GM20000 (cell line): ENCODE data around the gene CYB5A.

ENCODE experiments used
- DNase-seq: peaks from one replicate; pipeline ENCODE4 v3.0.0; 2012; ENCODE audit warnings: low spot score
- TF ChIP-seq, protein P1 (sequence below): IDR thresholded peaks from 2 replicates; pipeline ENCODE4 v1.5.1; 2012; ENCODE audit warnings: mild to moderate bottlenecking, control low read depth; ENCODE audit errors: extremely low read depth, missing control alignments

The CYB5A gene

DNA sequence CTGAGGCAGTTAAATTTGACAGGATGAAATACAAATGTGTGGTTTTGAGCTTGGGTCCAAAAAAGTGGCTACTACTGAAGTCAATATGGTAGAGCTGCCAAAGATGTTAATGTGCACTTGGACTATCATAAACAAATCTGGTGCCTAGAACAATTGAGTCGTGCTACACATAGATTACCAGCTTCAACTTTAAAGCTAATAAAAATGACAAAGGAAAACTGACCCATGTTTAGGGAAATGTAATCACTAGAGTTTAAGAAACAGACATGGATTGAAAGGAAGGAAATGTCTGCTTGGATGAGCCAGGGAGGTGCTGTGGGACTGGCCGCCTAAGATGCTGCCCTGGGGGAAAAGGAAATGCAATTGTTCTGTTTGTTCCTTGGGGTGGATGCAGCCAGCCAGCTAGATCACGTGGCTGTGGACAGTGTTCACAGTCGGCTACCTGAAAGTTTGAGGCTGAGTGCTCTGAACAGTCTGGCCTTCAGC, 36.6 kb downstream of the CYB5A start:
- DNase-seq: no peak

DNA sequence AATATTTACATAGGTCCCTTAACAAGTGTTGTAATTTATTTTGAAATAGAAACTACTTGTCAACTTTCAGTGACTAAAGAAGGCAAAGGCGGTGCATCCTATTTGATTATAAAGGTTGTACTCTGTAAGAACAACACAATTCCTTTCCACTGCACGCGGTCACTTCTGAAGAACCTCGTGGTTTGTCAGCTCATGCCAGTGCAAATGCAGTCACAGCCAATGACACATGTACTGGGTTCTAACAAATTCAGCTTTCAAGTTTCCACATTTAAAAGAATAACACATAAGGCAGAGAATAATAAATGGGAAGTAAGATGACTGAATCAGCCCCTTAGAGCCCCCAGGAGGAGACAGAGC, 39.7 kb downstream of the CYB5A start:
- TF ChIP-seq, protein P1, sequence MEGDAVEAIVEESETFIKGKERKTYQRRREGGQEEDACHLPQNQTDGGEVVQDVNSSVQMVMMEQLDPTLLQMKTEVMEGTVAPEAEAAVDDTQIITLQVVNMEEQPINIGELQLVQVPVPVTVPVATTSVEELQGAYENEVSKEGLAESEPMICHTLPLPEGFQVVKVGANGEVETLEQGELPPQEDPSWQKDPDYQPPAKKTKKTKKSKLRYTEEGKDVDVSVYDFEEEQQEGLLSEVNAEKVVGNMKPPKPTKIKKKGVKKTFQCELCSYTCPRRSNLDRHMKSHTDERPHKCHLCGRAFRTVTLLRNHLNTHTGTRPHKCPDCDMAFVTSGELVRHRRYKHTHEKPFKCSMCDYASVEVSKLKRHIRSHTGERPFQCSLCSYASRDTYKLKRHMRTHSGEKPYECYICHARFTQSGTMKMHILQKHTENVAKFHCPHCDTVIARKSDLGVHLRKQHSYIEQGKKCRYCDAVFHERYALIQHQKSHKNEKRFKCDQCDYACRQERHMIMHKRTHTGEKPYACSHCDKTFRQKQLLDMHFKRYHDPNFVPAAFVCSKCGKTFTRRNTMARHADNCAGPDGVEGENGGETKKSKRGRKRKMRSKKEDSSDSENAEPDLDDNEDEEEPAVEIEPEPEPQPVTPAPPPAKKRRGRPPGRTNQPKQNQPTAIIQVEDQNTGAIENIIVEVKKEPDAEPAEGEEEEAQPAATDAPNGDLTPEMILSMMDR: no peak
- no peak for DNase-seq

More for the DNA sequence above, 36.6 kb downstream of the CYB5A start:
- TF ChIP-seq, protein P1: no peak

DNA sequence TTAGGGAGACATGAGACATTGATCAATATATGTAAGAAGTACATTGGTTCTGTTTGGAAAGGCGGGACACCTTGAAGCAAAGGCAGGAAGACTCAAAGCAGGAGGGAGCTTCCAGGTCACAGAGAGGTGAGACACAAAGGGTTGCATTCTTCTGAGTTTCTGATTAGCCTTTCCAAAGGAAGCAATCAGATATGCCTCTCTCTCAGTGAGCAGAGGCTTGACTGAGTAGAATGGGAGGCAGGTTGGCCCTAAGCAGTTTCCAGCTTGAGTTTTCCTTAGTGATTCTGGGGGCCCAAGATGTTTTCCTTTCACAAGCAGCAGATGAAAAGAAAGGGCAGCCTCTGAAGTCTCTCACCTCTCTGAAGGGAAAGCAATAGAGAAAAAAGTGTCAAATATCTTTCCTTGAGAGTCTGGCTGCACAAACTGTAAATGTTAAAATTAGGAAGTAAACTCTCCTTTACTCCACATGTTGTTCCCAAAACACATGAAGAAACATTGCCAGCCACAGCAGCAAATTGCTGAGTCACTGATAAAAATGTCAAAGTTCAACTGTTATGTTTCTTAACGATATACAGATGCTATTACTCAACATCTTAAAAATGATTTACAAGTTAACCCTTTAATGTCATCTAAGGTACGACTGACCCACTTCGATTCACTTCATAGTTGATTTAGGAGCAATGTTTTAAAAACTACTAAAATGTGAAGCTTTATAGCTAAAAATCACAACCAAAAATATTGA, 40.3 kb downstream of the CYB5A start:
- TF ChIP-seq, protein P1: no peak
- DNase-seq: no peak

DNA sequence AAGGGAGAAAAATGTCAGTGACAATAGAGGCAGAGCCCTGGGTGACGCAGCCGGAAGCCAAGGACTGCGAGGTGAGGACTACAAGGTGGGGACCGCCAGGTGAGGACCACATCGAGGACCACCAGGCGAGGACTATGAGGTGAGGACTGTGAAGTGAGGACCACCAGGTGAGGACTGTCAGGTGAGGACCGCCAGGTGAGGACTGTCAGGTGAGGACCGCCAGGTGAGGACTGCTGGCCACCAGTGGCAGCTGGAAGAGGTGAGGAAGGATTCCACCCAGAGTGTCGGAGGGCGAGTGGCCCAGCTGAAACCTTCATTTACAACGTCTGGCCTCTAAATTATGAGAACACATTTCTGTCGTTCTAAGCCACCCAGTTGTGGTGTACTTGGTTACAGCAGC, 41.6 kb downstream of the CYB5A start:
- no peak for DNase-seq
- TF ChIP-seq, protein P1: no peak

DNA sequence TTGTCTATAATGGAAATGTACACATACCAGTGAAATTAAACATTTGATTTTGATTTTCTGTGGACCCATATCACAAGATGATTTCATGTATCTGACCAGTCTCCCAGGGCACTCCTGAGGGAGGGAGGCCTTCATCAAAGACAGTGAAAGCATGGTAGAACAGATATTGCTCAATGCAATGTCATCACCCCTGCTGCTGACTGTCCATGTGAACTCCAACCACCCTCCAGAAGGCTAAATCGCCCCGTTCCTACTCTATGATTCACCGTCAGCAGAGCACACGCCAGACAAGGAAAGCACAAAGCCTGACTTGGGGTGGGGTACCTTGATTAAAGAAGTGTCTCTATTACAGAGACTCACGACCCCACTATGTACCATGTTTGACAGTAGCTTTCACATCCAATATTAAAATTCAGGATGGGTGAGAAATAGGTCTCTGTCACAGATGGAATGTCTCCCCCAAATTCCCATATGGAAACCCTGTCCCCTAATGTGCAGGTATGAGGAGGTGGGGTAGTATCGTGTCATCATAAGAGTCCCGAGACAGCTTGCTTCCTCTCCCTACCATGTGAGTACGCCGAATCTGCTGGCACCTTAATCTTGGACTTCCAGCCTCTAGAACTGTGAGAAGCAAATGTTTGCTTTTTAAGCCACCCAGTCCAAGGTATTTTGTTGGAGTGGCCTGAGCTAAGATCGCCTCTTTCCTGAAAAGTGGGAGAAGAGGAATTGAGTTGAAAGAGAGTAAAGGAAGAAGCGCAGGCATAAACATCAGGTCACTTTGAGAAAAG, 42.4 kb downstream of the CYB5A start:
- TF ChIP-seq, protein P1: no peak
- DNase-seq: no peak

DNA sequence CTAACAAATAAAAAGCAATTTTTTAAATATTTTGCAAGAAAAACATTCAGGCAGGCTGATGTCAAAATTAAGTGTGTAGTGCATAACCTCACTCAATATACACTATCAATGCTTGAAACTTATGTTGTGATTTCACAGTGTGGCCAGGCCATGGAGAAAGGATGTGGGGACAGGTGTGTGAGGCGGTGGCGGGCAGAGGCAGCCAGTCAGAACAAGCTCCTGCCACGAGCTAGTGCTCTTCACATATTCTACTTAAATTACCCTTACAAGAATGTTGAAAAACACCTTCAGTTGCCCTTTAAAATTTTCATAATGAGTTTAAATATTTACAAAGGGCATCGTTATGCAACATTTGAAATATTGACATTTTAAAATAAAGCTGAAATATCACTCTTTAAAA, 43.2 kb downstream of the CYB5A start:
- peak; percentile 24 for DNase-seq
- TF ChIP-seq, protein P1: no peak

DNA sequence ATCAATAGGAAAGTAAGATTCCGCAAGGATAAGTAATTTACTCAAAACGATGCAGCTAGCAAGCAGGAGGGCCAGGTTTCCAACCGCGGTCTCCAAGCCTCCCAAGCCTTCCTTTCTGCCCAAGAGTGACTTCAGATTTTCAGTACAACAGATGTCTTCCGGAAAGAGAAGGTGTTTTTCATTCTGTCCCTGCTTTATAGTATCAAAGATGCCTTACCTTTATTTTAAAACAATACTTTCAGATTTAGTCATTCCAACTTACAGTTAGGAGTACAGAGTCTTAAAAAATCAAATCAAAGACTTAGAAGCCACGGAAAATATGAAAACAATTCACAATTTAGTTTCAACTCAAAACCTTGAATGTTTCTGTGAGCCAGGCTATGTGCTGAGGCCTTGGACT, 43.6 kb downstream of the CYB5A start:
- no peak for DNase-seq

More for the DNA sequence above, 43.6 kb downstream of the CYB5A start:
- TF ChIP-seq, protein P1: no peak
